Brain microvascular endothelial cell (primary cell): Measurements from ENCODE around the gene OR56B4.
"Not testable (repeated sequence)": the region's sequence is repeated elsewhere in the genome, so short reads cannot be mapped to it uniquely, and the experiment has no call there.

Experiments used
- DNase-seq: peaks from one replicate; pipeline ENCODE4 v3.0.0-alpha.2; 2020
- H3K27ac ChIP-seq: fragments of 250-450 bp; sonication (Bioruptor Pico); 2 replicates; pipeline ENCODE4 v1.5.1; 2020; ENCODE audit warnings: mild to moderate bottlenecking, moderate library complexity
- H3K27me3 ChIP-seq: fragments of 250-450 bp; sonication (Bioruptor Pico); replicated peaks from 2 replicates; pipeline ENCODE4 v1.5.1; 2020; ENCODE audit warnings: mild to moderate bottlenecking
- H3K36me3 ChIP-seq: fragments of 250-450 bp; sonication (Bioruptor Pico); replicated peaks from 2 replicates; pipeline ENCODE4 v1.5.1; 2020; ENCODE audit warnings: mild to moderate bottlenecking
- H3K4me3 ChIP-seq: 2 replicates; pipeline ENCODE4 v1.5.1; 2011; ENCODE audit warnings: low read depth, mild to moderate bottlenecking, control low read depth, low read length, moderate library complexity
- CTCF ChIP-seq: IDR thresholded peaks from 2 replicates; pipeline ENCODE4 v1.5.1; 2011; ENCODE audit warnings: low read depth, mild to moderate bottlenecking, moderate library complexity, low read length, control low read depth, inconsistent platforms; ENCODE audit errors: missing control alignments
- in situ Hi-C: cut with HindIII; loops from 2 replicates; pipeline ENCODE4 v1.10.0; 2017; ENCODE audit warnings: low sequenced_read_pairs, low pct_ligation_motif_present

Gene OR56B4

GRCh38 chr11:6107384-6107783 lies at the start of gene OR56B4:
TSS of gene OR56B4 (plus strand) at chr11:6107684. CDS start at chr11:6107779, 95 bp downstream.
- DNase-seq, H3K36me3 ChIP-seq, H3K27ac ChIP-seq, H3K27me3 ChIP-seq, H3K4me3 ChIP-seq, in situ Hi-C loops: not testable (repeated sequence)

GRCh38 chr11:6061475-6061874 lies 46.0 kb upstream of the OR56B4 start:
- Histone ChIP-seq H3K4me3 (no peak overlapping the region), H3K27me3 (no peaks in the 10 kb centered on the region), H3K36me3 (no peaks in the 10 kb centered on the region), H3K27ac (no peak overlapping the region)
- TF ChIP-seq CTCF, result no peak
- in situ Hi-C loops, result no loop called here
- DNase-seq, result no peak

- no peak overlapping the region for H3K4me3 ChIP-seq
- H3K27me3 ChIP-seq, result no peaks in the 10 kb centered on the region
- H3K36me3 ChIP-seq, result no peaks in the 10 kb centered on the region
- TF ChIP-seq CTCF, result no peak
- H3K27ac ChIP-seq, result no peak overlapping the region
- in situ Hi-C loops, result no loop called here
- no peak for DNase-seq
These were observed 44.7 kb upstream of the OR56B4 start for GRCh38 chr11:6062691-6063358.

DNA sequence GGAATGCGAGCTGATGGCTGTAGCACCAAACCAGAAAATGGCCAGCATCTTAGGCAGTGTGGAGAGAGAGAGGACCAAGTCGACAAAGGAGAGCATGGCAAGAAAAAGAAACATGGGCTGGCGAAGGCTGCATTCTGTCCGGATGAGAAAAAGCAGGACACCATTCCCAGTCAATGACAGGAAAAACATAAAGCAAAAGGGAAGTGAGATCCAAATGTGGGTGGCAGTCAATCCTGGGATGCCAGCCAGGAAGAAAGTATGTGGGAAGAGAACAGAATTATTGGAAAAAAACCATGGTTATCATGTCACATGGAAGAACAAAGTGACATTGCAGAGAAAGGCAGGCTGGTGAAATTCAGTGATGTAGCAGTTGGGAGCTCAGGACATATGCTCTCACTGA lies 40.0 kb upstream of the OR56B4 start:
- Histone ChIP-seq H3K27ac (no peak overlapping the region), H3K4me3 (no peak overlapping the region), H3K27me3 (no peaks in the 10 kb centered on the region), H3K36me3 (no peaks in the 10 kb centered on the region)
- TF ChIP-seq CTCF, result no peak
- in situ Hi-C loops, result no loop called here
- DNase-seq, result no peak

DNA sequence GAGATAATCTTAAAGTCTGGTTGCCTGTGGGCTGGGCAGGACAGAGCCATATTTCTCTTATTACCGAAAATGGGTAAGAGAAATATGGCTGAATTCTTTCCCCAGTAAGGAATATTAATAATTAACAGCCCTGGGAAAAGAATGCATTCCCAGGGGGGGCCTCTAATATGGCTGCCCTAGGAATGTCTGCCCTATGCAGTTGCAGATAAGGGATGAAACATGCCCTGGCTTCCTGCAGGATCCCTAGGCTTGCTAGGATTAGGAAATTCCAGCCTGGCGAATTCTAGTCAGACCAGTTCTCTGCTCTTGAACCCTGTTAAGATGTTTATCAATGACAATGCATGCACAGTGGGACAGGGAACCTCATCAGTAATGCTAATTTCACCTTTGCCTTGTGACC lies 31.0 kb upstream of the OR56B4 start:
- H3K36me3 ChIP-seq, H3K27ac ChIP-seq, H3K4me3 ChIP-seq, DNase-seq, in situ Hi-C loops, H3K27me3 ChIP-seq: not testable (repeated sequence)

GRCh38 chr11:6077723-6078122 lies 29.8 kb upstream of the OR56B4 start:
- Histone ChIP-seq H3K4me3 (no peak overlapping the region), H3K27ac (no peak overlapping the region), H3K36me3 (no peaks in the 10 kb centered on the region), H3K27me3 (no peaks in the 10 kb centered on the region)
- no peak for TF ChIP-seq CTCF
- DNase-seq, result no peak
- in situ Hi-C loops, result no loop called here

DNA sequence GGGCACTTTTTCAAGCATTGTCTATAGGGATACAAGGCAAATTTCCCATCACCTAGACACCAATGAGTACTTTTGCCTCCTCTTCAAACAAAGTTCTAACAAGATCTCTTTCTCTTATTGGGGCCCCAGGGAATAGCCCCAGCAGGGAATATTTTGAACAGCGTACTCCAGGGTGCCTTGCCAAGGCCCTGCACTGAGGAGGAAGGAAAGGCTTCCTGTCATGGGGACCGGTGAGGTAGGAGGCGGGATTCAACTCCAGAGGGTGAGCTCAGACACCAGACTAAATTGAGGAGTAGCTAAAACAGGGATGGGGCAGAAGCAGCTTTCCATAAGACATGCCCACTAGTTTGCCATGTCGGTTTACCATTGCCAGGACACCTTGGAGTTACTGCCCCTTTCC lies 28.0 kb upstream of the OR56B4 start:
- no peak for TF ChIP-seq CTCF
- Histone ChIP-seq H3K27me3 (no peaks in the 10 kb centered on the region), H3K4me3 (no peak overlapping the region), H3K36me3 (no peaks in the 10 kb centered on the region), H3K27ac (no peak overlapping the region)
- DNase-seq, result no peak
- in situ Hi-C loops, result no loop called here
